T-helper 1 cell (primary cell): ENCODE data around the gene TIMP2.

Source experiments
- DNase-seq, 5 donors: peaks; one replicate each; pipeline ENCODE4 v3.0.0-alpha.2; 2012 to 2020

The TIMP2 gene

GRCh38 chr17:78808163-78808562, 117.0 kb downstream of the TIMP2 start:
- DNase-seq: no peak

- DNase-seq: peak in 2 of 5 donors; percentile 56 to 60
Observed at GRCh38 chr17:78806451-78806850, 118.7 kb downstream of the TIMP2 start.

GRCh38 chr17:78805301-78805700, 119.9 kb downstream of the TIMP2 start:
- peak; percentile 44 to 91 (median 61) for DNase-seq

- DNase-seq: peak in 1 of 5 donors; percentile 67
Observed at GRCh38 chr17:78804777-78805176, 120.4 kb downstream of the TIMP2 start.

GRCh38 chr17:78803186-78803845, 121.9 kb downstream of the TIMP2 start:
- no peak for DNase-seq
